HG02642 (cell line): ENCODE data around the gene RGS12.
"Not testable (repeated sequence)": the region's sequence is repeated elsewhere in the genome, so short reads cannot be mapped to it uniquely, and the experiment has no call there.

Source experiments
- ATAC-seq: cut with Tn5 transposase; IDR thresholded peaks from one replicate; pipeline ENCODE4 v1.9.1; 2021; ENCODE audit warnings: mild to moderate bottlenecking; ENCODE audit not compliant: unreplicated experiment, poor library complexity

The RGS12 gene

GRCh38 chr4:3295837-3296624, 3.2 kb downstream of the RGS12 start:
- ATAC-seq: no peak

- no peak for ATAC-seq
Observed at GRCh38 chr4:3296651-3297050, 3.8 kb downstream of the RGS12 start.

GRCh38 chr4:3297066-3297859, 4.4 kb downstream of the RGS12 start:
- ATAC-seq: no peak

- no peak for ATAC-seq
Observed at GRCh38 chr4:3299122-3299975, 6.5 kb downstream of the RGS12 start.

GRCh38 chr4:3299976-3300671, 7.3 kb downstream of the RGS12 start:
- ATAC-seq: no peak

GRCh38 chr4:3300882-3301281, 8.1 kb downstream of the RGS12 start:
- ATAC-seq: not testable (repeated sequence)

- no peak for ATAC-seq
Observed at GRCh38 chr4:3301450-3302172, 8.8 kb downstream of the RGS12 start.

GRCh38 chr4:3302173-3302785, 9.5 kb downstream of the RGS12 start:
- ATAC-seq: no peak

- no peak for ATAC-seq
Observed at GRCh38 chr4:3302786-3303564, 10.2 kb downstream of the RGS12 start.

GRCh38 chr4:3303565-3303824, 10.7 kb downstream of the RGS12 start:
- ATAC-seq: no peak

- no peak for ATAC-seq
Observed at GRCh38 chr4:3303923-3304710, 11.3 kb downstream of the RGS12 start.

- no peak for ATAC-seq
Observed at GRCh38 chr4:3304831-3305609, 12.2 kb downstream of the RGS12 start.

- ATAC-seq: no peak
Observed at GRCh38 chr4:3305610-3306371, 13.0 kb downstream of the RGS12 start.

GRCh38 chr4:3306450-3306849, 13.6 kb downstream of the RGS12 start:
- ATAC-seq: no peak

- no peak for ATAC-seq
Observed at GRCh38 chr4:3307060-3307459, 14.2 kb downstream of the RGS12 start.

- no peak for ATAC-seq
Observed at GRCh38 chr4:3307486-3307885, 14.7 kb downstream of the RGS12 start.
